ENCODE measurements around the gene BCAS3.

BCAS3 gene

GRCh38 chr17:61442136-61442775 lies 764.6 kb downstream of the BCAS3 start:
- no peak for DNase-seq

Data from NCI-H446 (cell line).